ENCODE data around the gene CKS2.

GRCh38 chr9:89352874-89353649 is 42.1 kb downstream of the CKS2 start:
- TF ChIP-seq CTCF (IDR thresholded peaks at IDR 0.05; ENCODE audit: insufficient read depth, low read length, poor library complexity, severe bottlenecking): no peak
- no peak for TF ChIP-seq EZH2phosphoT487 (conservative IDR thresholded peaks at IDR 0.05; ENCODE audit: low read length)

Measured in SU-DHL-6 (cell line).